MV-4-11 (cell line): ENCODE results near the gene ADAMTS13.

Experiments
- DNase-seq: peaks from one replicate; lab custom pipeline; 2025; lab: John Stamatoyannopoulos, UW

ADAMTS13 gene

DNA sequence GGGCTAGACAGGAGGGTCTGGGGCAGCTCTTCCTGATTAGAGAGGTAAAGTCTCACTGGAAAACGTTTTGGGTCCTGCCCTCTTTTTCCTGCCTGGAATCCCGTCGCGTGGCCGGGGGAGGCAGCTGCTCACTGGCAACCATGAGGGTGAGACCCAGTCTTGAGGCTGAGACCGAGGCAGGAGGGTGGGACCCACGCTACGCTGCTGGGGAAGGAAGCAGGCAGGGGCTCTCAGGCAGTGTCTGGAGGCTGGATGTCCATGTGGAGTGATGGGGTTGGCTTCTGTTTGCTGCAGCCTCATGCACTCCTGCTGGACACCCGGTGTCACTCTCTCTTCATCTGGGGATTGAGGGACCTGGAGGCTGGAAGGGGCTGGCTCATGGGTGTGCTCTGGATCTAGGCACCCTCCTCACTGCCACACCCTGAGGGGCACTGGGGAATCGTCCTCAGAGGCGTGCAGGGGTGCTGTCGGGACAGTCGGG lies 68.1 kb downstream of the ADAMTS13 start:
- no peak for DNase-seq

- DNase-seq, result no peak
Observed at GRCh38 chr9:133490865-133491655, 68.9 kb downstream of the ADAMTS13 start.

GRCh38 chr9:133491656-133491925 lies 69.4 kb downstream of the ADAMTS13 start:
- no peak for DNase-seq

- DNase-seq, result no peak
Observed at GRCh38 chr9:133492061-133493021, 70.2 kb downstream of the ADAMTS13 start.

GRCh38 chr9:133493428-133493827 lies 71.3 kb downstream of the ADAMTS13 start:
- DNase-seq, result no peak

- DNase-seq, result no peak
Observed at GRCh38 chr9:133493845-133494540, 71.8 kb downstream of the ADAMTS13 start.

DNA sequence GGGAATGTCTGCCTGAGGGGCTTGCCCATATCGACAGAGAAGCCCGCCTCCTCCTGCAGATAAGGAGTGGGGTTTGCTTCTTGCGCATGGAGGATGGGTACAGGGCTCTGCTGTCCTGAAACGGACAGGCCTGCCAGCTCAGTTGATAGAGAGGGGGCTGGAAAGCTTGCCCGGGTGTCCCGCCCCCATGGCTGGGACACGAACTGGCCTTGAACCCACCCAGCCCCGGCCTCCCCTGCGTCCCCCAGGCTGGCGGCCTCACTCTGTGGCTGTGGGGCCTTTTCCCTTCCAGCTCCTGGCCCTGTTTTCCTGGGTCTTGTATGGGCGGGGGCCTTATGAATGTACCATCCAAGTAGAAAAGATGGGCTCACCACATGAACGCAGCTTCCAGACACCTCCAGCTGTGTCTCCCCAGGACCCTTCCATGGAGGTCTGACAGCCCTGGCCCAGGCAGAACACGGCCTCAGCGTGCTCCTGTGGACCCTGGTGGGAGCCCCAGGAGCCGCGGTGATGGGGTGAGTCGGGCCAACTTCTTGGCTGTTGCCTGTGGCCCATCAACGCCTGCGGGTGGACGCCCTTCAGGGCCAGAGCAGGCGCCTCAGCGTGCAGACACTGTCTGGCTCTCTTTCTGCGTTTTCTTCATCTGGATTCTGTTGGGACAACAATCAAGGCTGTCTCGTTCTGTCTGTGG lies 72.6 kb downstream of the ADAMTS13 start:
- no peak for DNase-seq

GRCh38 chr9:133495327-133496293 lies 73.4 kb downstream of the ADAMTS13 start:
- no peak for DNase-seq

DNA sequence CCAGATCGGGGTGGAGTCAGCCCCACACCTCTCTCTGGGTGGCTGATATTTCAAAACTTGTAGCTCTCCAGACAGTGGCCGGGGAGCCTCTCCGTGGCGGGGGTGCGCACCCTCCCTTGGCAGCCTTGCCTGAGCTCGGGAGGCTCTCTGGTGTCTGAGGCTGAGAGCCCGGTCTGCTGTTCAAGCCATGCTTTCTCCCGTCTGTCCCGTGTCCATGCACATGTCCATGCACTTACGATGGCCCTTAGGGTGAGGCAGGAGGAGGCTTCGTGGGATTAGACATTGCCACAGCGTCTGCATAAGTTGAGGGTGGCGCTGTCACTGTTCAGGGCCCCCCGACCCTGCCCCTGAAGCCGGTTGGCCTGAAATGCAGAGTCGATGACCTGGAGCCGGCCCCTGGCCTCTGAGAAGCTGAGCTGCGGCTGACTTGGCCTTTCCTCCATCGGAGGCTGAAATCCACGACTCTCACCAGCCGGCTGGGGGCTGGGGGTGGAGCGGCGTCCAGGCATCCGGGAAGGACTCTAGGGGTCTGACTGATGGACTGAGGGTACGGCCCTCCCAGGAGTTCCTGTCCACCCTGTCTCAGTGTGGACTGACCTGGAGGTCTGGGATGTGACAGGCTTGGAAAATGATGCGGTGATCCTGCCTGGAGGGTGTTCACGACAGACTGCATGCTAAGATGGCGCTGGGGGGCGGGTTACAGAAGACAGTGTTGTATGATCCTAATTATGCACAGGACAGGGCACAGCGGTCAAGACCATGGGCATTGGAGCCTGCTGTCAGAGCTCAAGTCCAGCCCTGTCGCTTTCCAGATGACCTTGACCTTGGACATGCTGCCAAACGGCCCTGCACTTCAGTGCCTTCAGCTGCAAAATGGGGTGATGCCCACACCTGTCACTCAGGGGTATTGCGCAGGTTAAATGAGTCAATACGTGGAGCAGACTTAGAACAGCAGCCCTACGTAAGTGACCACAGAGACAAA lies 75.0 kb downstream of the ADAMTS13 start:
- DNase-seq, result no peak

DNA sequence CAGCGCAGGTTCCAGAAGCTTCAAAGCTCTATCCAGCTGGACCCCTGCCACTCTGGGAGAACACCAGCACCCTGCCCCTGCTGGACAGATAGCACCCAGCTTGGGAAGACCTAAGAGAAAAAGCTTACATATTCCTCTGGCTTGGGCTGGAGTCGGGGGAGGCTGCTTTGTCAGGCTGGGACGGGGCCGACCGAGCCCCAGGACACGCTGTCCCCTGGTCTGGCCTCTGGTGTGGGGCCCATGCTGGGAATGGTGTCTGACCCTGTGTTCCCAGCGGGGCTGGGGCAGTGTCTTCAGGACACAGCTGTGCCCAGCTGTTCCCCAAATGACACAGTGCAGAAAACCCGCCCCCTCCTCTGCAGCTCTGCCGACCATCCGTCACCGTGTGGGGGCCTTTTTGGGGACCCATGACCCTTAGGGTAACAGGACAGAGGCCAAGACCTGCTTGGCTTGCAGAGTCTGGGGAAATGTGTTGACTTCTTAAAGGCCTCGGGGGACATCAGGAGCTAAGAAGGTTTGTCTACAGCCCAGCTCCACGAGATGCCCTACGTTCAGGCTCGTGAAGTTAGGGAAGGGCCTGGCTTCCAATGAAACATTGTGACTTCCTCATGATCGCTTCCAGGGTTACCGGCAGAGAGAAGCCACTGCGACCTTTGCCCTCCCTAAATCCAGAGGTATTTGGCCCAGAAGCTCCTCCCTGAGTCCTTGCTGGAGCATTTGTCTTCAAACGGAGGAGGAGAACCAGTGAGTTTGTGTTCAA lies 77.1 kb downstream of the ADAMTS13 start:
- DNase-seq, result no peak

DNA sequence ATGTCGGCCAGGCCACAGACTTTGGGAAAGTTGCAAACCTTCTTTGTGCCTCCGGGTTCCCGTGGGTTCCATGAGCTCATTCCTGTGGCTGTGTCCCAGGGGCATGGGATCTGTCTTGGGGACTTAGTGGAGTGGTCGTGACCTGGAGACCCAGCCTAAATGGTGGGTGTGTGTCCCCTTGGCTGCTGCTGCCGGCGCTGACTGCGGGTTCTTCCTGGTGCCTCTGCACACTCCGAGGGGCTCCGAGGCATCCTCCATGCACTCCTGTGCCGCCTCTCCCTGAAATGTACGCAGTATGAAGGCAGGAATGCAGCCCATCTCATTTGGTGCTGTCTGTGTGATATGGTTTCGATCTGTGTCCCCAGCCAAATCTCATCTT lies 77.7 kb downstream of the ADAMTS13 start:
- DNase-seq, result no peak

DNA sequence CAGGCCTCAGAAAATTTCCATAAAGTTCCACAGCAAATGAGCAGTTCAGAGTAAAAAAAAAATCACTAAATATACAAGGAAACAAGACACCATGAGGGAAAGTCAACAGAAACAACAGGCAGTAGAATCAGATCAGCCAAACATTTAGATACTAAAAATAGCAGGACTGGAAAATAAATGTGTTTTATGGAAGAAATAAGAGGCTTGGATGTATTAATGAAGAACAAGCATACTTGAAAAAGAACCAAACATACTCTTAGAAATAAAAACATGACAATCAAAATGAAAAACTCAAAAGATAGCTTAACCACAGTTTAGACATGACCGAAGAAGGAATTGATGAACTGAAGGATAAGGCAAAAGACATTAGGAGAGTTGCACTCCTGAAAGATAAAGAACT lies 79.9 kb downstream of the ADAMTS13 start:
- no peak for DNase-seq

- DNase-seq, result no peak
Observed at GRCh38 chr9:133505186-133505830, 83.1 kb downstream of the ADAMTS13 start.

- DNase-seq, result no peak
Observed at GRCh38 chr9:133505901-133506652, 83.9 kb downstream of the ADAMTS13 start.

GRCh38 chr9:133506653-133507038 lies 84.5 kb downstream of the ADAMTS13 start:
- DNase-seq, result no peak

- no peak for DNase-seq
Observed at GRCh38 chr9:133507246-133507965, 85.2 kb downstream of the ADAMTS13 start.

DNA sequence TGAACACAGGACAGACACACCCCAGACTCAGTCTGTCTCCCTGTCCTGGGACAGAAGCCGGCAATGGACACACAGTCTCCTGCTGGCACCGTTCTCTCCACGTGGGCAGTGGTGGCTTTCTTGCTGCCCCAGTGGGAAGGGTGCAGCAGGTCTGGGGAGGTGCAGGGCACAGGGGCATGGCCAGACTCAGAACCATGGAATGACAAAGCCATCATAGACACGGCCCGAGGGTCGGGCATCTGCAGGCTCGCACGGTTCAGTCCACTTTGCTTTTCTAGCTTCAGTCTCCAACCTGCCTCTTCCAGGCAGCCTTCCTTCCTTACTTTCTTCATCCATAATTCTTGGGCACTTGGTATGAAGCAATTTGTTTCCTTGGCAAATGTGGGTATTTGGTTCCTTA lies 85.9 kb downstream of the ADAMTS13 start:
- no peak for DNase-seq
